WTC11 (cell line): ENCODE data around the gene DNAAF2. TPM values are rescaled to one million over a fixed set of nuclear protein-coding genes. Genes with fewer than 3 reads are reported as not detected.
A peak's percentile ranks its signal among the peaks of the same experiment; 100 is the strongest.

ENCODE experiments used
- ATAC-seq: fragments of 200-7000 bp; cut with Tn5 transposase; 2 replicates; pipeline ENCODE4 v1.10.0; 2021; ENCODE audit warnings: mild to moderate bottlenecking, moderate library complexity
- CTCF ChIA-PET: fragments of 300-600 bp; sonication (Branson Sonifier 250); formaldehyde crosslinking; loops from one replicate; lab custom pipeline; 2021; ENCODE audit warnings: antibody characterized with exemption; lab: Charles Lee
- POLR2A ChIA-PET: fragments of 350-600 bp; sonication (Branson Sonifier 250); formaldehyde crosslinking; loops from one replicate; lab custom pipeline; 2021; ENCODE audit warnings: antibody characterized with exemption; lab: Charles Lee
- DNase-seq: peaks from one replicate; pipeline ENCODE4 v3.0.0; 2021; ENCODE audit warnings: low spot score
- H3K27ac Mint-ChIP-seq: 2 replicates; pipeline ENCODE4 v1.8.0; 2021; ENCODE audit warnings: mixed read lengths
- H3K27me3 Mint-ChIP-seq: 2 replicates; pipeline ENCODE4 v1.8.0; 2021; ENCODE audit warnings: low read depth, mild to moderate bottlenecking, moderate library complexity, mixed read lengths
- H3K36me3 Mint-ChIP-seq: 2 replicates; pipeline ENCODE4 v1.8.0; 2021; ENCODE audit warnings: mixed read lengths
- H3K4me1 Mint-ChIP-seq: 2 replicates; pipeline ENCODE4 v1.8.0; 2022; ENCODE audit warnings: mixed read lengths
- H3K4me3 Mint-ChIP-seq: 2 replicates; pipeline ENCODE4 v1.8.0; 2021; ENCODE audit warnings: mild to moderate bottlenecking, moderate library complexity, mixed read lengths
- H3K9me3 Mint-ChIP-seq: 2 replicates; pipeline ENCODE4 v1.8.0; 2021; ENCODE audit warnings: mixed read lengths
- ATF1 ChIP-seq: sonication (generic); formaldehyde crosslinking; IDR thresholded peaks from 2 replicates; pipeline ENCODE4 v1.8.1; 2023; ENCODE audit warnings: mild to moderate bottlenecking, moderate library complexity, missing genetic modification reagents
- ATF3 ChIP-seq: sonication (generic); formaldehyde crosslinking; conservative IDR thresholded peaks from 2 replicates; pipeline ENCODE4 v1.8.1; 2022; ENCODE audit warnings: mild to moderate bottlenecking, missing genetic modification reagents
- CTCF ChIP-seq: fragments of 200-600 bp; IDR thresholded peaks from 2 replicates; pipeline ENCODE4 v1.8.0; 2022; ENCODE audit warnings: antibody characterized with exemption
- E2F4 ChIP-seq: sonication (generic); formaldehyde crosslinking; IDR thresholded peaks from 2 replicates; pipeline ENCODE4 v1.8.1; 2022; ENCODE audit warnings: low read depth, mild to moderate bottlenecking, moderate library complexity, missing genetic modification reagents, borderline replicate concordance
- ELF4 ChIP-seq: sonication (generic); formaldehyde crosslinking; IDR thresholded peaks from 2 replicates; pipeline ENCODE4 v1.8.1; 2022; ENCODE audit warnings: low read depth, mild to moderate bottlenecking, moderate library complexity, missing genetic modification reagents
- ESRRA ChIP-seq: sonication (generic); formaldehyde crosslinking; IDR thresholded peaks from 2 replicates; pipeline ENCODE4 v1.8.1; 2022; ENCODE audit warnings: mild to moderate bottlenecking, missing genetic modification reagents, borderline replicate concordance
- FOXJ3 ChIP-seq: sonication (generic); formaldehyde crosslinking; IDR thresholded peaks from 2 replicates; pipeline ENCODE4 v1.9.0; 2021; ENCODE audit warnings: missing genetic modification reagents, mild to moderate bottlenecking, borderline replicate concordance
- FOXP1 ChIP-seq: sonication (generic); formaldehyde crosslinking; IDR thresholded peaks from 2 replicates; pipeline ENCODE4 v1.8.0; 2022; ENCODE audit warnings: missing genetic modification reagents, mild to moderate bottlenecking, moderate library complexity, borderline replicate concordance
- FOXP4 ChIP-seq: sonication (generic); formaldehyde crosslinking; IDR thresholded peaks from 2 replicates; pipeline ENCODE4 v1.8.0; 2022; ENCODE audit warnings: mild to moderate bottlenecking, missing genetic modification reagents
- MXD4 ChIP-seq: fragments of 250-450 bp; sonication (Bioruptor Pico); IDR thresholded peaks from 2 replicates; pipeline ENCODE4 v1.8.0; 2021; ENCODE audit warnings: mild to moderate bottlenecking, moderate library complexity, borderline replicate concordance
- PREB ChIP-seq: sonication (generic); formaldehyde crosslinking; IDR thresholded peaks from 2 replicates; pipeline ENCODE4 v1.8.1; 2022; ENCODE audit warnings: mild to moderate bottlenecking, missing genetic modification reagents, moderate library complexity, borderline replicate concordance
- PRRX2 ChIP-seq: fragments of 250-450 bp; sonication (Bioruptor Pico); IDR thresholded peaks from 2 replicates; pipeline ENCODE4 v1.8.0; 2021; ENCODE audit warnings: mild to moderate bottlenecking
- SMAD4 ChIP-seq: sonication (generic); formaldehyde crosslinking; IDR thresholded peaks from 2 replicates; pipeline ENCODE4 v1.8.0; 2022; ENCODE audit warnings: mild to moderate bottlenecking, missing genetic modification reagents
- SP1 ChIP-seq: sonication (generic); formaldehyde crosslinking; conservative IDR thresholded peaks from 2 replicates; pipeline ENCODE4 v1.8.1; 2022; ENCODE audit warnings: missing genetic modification reagents
- TEAD4 ChIP-seq: sonication (generic); formaldehyde crosslinking; IDR thresholded peaks from 2 replicates; pipeline ENCODE4 v1.8.0; 2022; ENCODE audit warnings: mild to moderate bottlenecking, missing genetic modification reagents
- TP53 ChIP-seq: sonication (generic); formaldehyde crosslinking; IDR thresholded peaks from 2 replicates; pipeline ENCODE4 v1.8.1; 2023; ENCODE audit warnings: mild to moderate bottlenecking, missing genetic modification reagents
- USF1 ChIP-seq: sonication (generic); formaldehyde crosslinking; IDR thresholded peaks from 2 replicates; pipeline ENCODE4 v1.8.0; 2022; ENCODE audit warnings: mild to moderate bottlenecking, missing genetic modification reagents
- USF2 ChIP-seq: sonication (generic); formaldehyde crosslinking; IDR thresholded peaks from 2 replicates; pipeline ENCODE4 v1.8.1; 2023; ENCODE audit warnings: mild to moderate bottlenecking, missing genetic modification reagents, moderate library complexity
- ZNF138 ChIP-seq: sonication (generic); formaldehyde crosslinking; conservative IDR thresholded peaks from 2 replicates; pipeline ENCODE4 v1.8.1; 2022; ENCODE audit warnings: mild to moderate bottlenecking, moderate library complexity, missing genetic modification reagents
- ZNF232 ChIP-seq: sonication (generic); formaldehyde crosslinking; IDR thresholded peaks from 2 replicates; pipeline ENCODE4 v1.8.0; 2022; ENCODE audit warnings: mild to moderate bottlenecking, missing genetic modification reagents
- ZNF263 ChIP-seq: sonication (generic); formaldehyde crosslinking; IDR thresholded peaks from 2 replicates; pipeline ENCODE4 v1.8.1; 2022; ENCODE audit warnings: low read depth, mild to moderate bottlenecking, moderate library complexity, missing genetic modification reagents
- ZNF281 ChIP-seq: sonication (generic); formaldehyde crosslinking; IDR thresholded peaks from 2 replicates; pipeline ENCODE4 v1.8.0; 2023; ENCODE audit warnings: mild to moderate bottlenecking, missing genetic modification reagents
- total RNA-seq: library from RNA; stranded (reverse); gene quantifications from 3 replicates; pipeline ENCODE4 v1.2.3, GENCODE V29; 2021

The DNAAF2 gene
- total RNA-seq, 1 experiment from 2014 or later = 19.9 TPM

GRCh38 chr14:49614196-49614595, 20.8 kb downstream of the DNAAF2 start:
- DNase-seq = no peak
- Mint-ChIP-seq H3K27ac (no peak overlapping the region), H3K27me3 (no peaks in the 10 kb centered on the region), H3K9me3 (no peaks in the 10 kb centered on the region)
- TF ChIP-seq ELF4 (CRISPR knock-in tag) = no peak
- no peak for TF ChIP-seq PREB (CRISPR knock-in tag)
- TF ChIP-seq SMAD4 (CRISPR knock-in tag) = no peak
- TF ChIP-seq, all 79 proteins: peak for 0
- CTCF ChIA-PET = no interaction called here
- H3K4me3 Mint-ChIP-seq = no peak overlapping the region
- peaks cover 6% of the 10 kb centered on the region for H3K4me1 Mint-ChIP-seq
- peaks cover 19% of the 10 kb centered on the region for H3K36me3 Mint-ChIP-seq
- POLR2A ChIA-PET = no interaction called here
- ATAC-seq = no peak

- ChIA-PET CTCF (interaction anchor here (1.0 kb wide), 1 partner anchor 8 kb away, joined by 3 read pairs; the partner anchor contains the start of genes MGAT2 and RPL36AL), POLR2A (no interaction called here)
- DNase-seq (no peak), ATAC-seq (no peak)
- no peaks in the 10 kb centered on the region for H3K4me1 Mint-ChIP-seq
- H3K27me3 Mint-ChIP-seq = no peaks in the 10 kb centered on the region
- H3K36me3 Mint-ChIP-seq = peaks cover 11% of the 10 kb centered on the region
- H3K4me3 Mint-ChIP-seq = no peak overlapping the region
- peak overlapping the region; percentile 43; the same call in 1 of the 2 replicates for H3K27ac Mint-ChIP-seq
- H3K9me3 Mint-ChIP-seq = no peaks in the 10 kb centered on the region
- TF ChIP-seq MXD4 (no peak), SMAD4 (CRISPR knock-in tag) (no peak), ZNF138 (CRISPR knock-in tag) (no peak), ATF1 (CRISPR knock-in tag) (no peak), FOXJ3 (no peak), TEAD4 (CRISPR knock-in tag) (no peak), USF1 (no peak), ATF3 (no peak), ZNF232 (CRISPR knock-in tag) (no peak), FOXP1 (no peak), ZNF281 (CRISPR knock-in tag) (no peak), SP1 (CRISPR knock-in tag) (no peak), FOXP4 (no peak), ZNF263 (no peak), USF2 (CRISPR knock-in tag) (no peak), TP53 (CRISPR knock-in tag) (no peak), E2F4 (no peak), PRRX2 (no peak), ESRRA (CRISPR knock-in tag) (no peak), CTCF (no peak)
Measured at GRCh38 chr14:49612671-49613070, 22.4 kb downstream of the DNAAF2 start.
